GM13976 (cell line): ENCODE measurements around the gene IL17RE.

Experiments
- DNase-seq: peaks from one replicate; pipeline ENCODE4 v3.0.0; 2012; ENCODE audit warnings: low spot score
- CTCF ChIP-seq: IDR thresholded peaks from 2 replicates; pipeline ENCODE4 v1.5.1; 2012; ENCODE audit warnings: borderline replicate concordance, mild to moderate bottlenecking; ENCODE audit not compliant: insufficient read depth; ENCODE audit errors: extremely low read depth, missing control alignments, control extremely low read depth
- in situ Hi-C: fragments of 300-500 bp; cut with MboI; formaldehyde crosslinking; loops from one replicate; pipeline ENCODE4 v1.12.0; 2022; ENCODE audit warnings: low sequenced_read_pairs, mixed read lengths, inconsistent platforms; ENCODE audit not compliant: unreplicated experiment

IL17RE gene

GRCh38 chr3:9945358-9945757, 42.7 kb downstream of the IL17RE start:
- in situ Hi-C loops: no loop called here
- no peak for TF ChIP-seq CTCF
- DNase-seq: no peak

DNA sequence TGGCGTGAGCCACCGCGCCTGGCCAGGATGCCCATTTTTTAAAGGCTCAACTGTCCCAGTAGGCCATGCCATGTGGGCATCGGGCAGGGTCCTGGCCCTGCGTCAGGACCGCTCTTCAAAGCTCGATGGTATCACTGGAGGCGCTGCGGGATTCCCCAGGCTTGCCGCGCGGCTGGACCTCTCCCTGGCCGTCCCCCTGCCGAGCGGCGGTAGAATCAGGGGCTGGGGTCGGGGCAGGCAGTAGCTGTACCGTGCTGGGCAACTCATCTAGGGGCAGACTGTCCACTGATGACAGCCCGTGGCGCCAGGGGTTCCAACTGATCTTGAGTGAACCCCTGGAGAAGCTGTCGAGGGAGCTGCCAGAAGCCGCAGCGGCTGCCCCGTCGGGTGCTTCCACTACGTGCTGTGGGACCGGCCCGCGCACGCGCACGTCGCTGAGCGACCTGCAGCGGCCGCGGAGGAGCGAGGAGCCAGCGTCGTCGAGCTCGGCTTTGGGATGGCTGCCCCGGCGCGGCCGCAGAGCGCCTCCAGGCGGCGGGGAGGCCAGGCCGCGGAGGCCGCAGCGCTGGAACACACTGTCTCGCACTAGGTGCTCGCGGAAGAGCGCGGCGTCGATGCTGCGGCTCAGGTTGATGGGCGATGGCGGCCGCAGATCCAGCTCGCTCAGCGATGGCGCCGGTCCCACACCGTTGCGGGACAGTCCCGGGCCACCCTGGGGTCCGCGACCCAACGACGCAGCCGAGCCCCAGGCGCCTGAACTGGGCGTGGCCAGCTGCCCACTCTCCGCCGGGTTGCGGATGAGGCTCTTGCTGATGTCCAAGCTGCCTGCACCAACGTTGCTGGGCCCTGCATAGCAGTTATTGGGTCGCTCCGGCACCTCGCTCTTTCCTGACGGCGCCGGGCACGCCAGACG, 43.7 kb downstream of the IL17RE start:
- in situ Hi-C loops: no loop called here
- no peak for DNase-seq
- no peak for TF ChIP-seq CTCF

DNA sequence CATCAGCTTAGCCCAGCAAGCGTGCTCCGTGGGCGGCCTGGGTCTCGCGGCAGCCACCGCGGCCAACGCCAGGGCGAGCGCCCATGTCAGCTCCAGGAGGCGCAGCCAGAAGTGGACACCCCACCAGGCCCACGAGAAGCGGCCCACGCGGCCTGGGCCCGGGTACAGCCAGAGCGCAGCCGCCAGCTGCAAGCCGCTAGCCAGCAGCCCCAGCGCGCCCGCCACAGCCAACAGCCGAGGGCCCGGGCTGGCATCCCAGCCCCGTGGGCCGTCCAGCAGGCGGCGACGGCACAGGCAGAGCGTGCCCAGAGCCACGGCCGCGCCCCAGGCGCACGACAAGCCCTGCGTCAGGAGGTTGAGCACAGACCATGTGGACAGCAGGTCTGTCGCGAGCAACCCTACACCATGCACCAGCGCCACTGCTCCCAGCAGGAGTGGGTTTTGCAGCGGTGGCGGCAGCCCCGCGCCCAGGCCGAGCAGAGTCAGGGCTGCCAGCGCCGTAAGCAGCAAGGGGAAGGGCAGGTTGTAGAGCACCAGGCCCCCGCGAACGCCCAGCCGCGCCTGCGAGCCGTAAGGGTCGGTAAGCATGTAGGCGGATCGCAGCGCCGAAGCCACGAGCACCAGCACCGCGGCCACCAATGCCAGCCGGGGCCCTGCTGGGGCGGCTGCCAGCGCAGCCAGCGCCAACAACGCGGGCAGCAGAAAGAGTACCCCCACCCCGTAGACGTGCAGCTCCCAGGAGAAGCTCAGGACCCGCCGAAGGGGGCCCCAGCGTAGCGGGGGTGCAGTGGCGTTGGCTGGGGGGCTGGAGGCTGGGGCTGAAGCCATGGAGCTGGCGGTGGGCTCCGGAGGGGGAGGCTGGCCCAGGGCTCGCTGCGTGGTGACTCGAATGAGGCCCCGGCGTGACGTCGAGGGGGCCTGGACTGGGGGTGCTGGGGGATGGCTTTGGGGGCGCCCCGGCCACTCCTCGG, 44.7 kb downstream of the IL17RE start:
- DNase-seq: no peak
- no peak for TF ChIP-seq CTCF
- in situ Hi-C loops: no loop called here

DNA sequence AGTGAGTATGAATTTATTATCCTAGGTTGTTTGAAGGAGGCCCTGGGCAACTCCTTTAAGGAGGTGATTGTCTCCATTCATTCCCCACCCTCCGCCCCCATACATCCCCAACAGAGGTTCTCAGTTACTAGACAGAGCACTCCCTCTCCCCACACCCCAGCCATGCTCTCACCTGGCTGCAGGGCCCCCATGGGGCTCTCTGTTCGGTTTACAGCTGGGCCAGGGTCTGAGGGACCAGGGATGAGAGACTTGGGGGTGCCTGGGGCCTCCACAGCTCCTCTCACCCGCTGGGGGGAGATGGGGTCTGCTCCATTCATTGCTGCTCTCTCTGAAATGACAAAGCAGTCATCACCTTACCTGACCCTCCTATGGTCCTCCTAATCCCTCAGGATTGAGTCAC, 45.9 kb downstream of the IL17RE start:
- no peak for TF ChIP-seq CTCF
- DNase-seq: no peak
- in situ Hi-C loops: no loop called here

DNA sequence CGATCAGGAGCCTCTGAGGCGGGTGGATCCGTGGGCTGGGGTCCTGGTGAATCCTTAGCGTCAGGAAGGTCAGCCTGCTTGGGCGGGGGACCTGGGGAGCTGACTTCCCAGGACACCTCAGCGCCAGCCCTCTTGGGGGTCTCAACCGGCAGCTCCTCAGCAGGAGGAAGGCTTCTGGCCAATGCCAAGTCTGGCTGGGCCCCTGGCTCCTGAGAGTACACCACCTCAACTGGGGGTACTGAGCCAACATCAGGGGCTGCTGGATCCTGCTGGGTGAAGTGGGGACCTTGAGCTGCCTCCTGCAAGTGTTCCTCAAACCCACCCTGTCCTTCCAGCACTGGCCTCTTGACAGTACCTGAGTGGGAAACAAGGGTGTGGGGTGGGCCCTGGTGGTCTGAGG, 46.5 kb downstream of the IL17RE start:
- DNase-seq: no peak
- no peak for TF ChIP-seq CTCF
- in situ Hi-C loops: no loop called here

GRCh38 chr3:9949626-9950025, 47.0 kb downstream of the IL17RE start:
- TF ChIP-seq CTCF: no peak
- in situ Hi-C loops: no loop called here
- DNase-seq: no peak
